WTC11 (cell line): Measurements from ENCODE around the gene TMEM60. TPM values are rescaled to one million over a fixed set of nuclear protein-coding genes. Genes with fewer than 3 reads are reported as not detected.

Source experiments
- ATAC-seq: fragments of 200-7000 bp; cut with Tn5 transposase; 2 replicates; pipeline ENCODE4 v1.10.0; 2021; ENCODE audit warnings: mild to moderate bottlenecking, moderate library complexity
- CTCF ChIA-PET: fragments of 300-600 bp; sonication (Branson Sonifier 250); formaldehyde crosslinking; loops from one replicate; lab custom pipeline; 2021; ENCODE audit warnings: antibody characterized with exemption; lab: Charles Lee
- POLR2A ChIA-PET: fragments of 350-600 bp; sonication (Branson Sonifier 250); formaldehyde crosslinking; loops from one replicate; lab custom pipeline; 2021; ENCODE audit warnings: antibody characterized with exemption; lab: Charles Lee
- DNase-seq: peaks from one replicate; pipeline ENCODE4 v3.0.0; 2021; ENCODE audit warnings: low spot score
- H3K27ac Mint-ChIP-seq: 2 replicates; pipeline ENCODE4 v1.8.0; 2021; ENCODE audit warnings: mixed read lengths
- H3K27me3 Mint-ChIP-seq: 2 replicates; pipeline ENCODE4 v1.8.0; 2021; ENCODE audit warnings: low read depth, mild to moderate bottlenecking, moderate library complexity, mixed read lengths
- H3K36me3 Mint-ChIP-seq: 2 replicates; pipeline ENCODE4 v1.8.0; 2021; ENCODE audit warnings: mixed read lengths
- H3K4me1 Mint-ChIP-seq: 2 replicates; pipeline ENCODE4 v1.8.0; 2022; ENCODE audit warnings: mixed read lengths
- H3K4me3 Mint-ChIP-seq: 2 replicates; pipeline ENCODE4 v1.8.0; 2021; ENCODE audit warnings: mild to moderate bottlenecking, moderate library complexity, mixed read lengths
- H3K9me3 Mint-ChIP-seq: 2 replicates; pipeline ENCODE4 v1.8.0; 2021; ENCODE audit warnings: mixed read lengths
- ATF2 ChIP-seq: sonication (generic); formaldehyde crosslinking; IDR thresholded peaks from 2 replicates; pipeline ENCODE4 v1.8.1; 2022; ENCODE audit warnings: low read depth, missing genetic modification reagents, borderline replicate concordance
- ATF6 ChIP-seq: sonication (generic); formaldehyde crosslinking; IDR thresholded peaks from 2 replicates; pipeline ENCODE4 v1.8.1; 2023; ENCODE audit warnings: mild to moderate bottlenecking, missing genetic modification reagents
- CBFB ChIP-seq: sonication (generic); formaldehyde crosslinking; IDR thresholded peaks from 2 replicates; pipeline ENCODE4 v1.8.1; 2022; ENCODE audit warnings: mild to moderate bottlenecking, low read depth, missing genetic modification reagents
- ELF4 ChIP-seq: sonication (generic); formaldehyde crosslinking; IDR thresholded peaks from 2 replicates; pipeline ENCODE4 v1.8.1; 2022; ENCODE audit warnings: low read depth, mild to moderate bottlenecking, moderate library complexity, missing genetic modification reagents
- ESRRA ChIP-seq: sonication (generic); formaldehyde crosslinking; IDR thresholded peaks from 2 replicates; pipeline ENCODE4 v1.8.1; 2022; ENCODE audit warnings: mild to moderate bottlenecking, missing genetic modification reagents, borderline replicate concordance
- FOXJ3 ChIP-seq: sonication (generic); formaldehyde crosslinking; IDR thresholded peaks from 2 replicates; pipeline ENCODE4 v1.9.0; 2021; ENCODE audit warnings: missing genetic modification reagents, mild to moderate bottlenecking, borderline replicate concordance
- FOXK1 ChIP-seq: sonication (generic); formaldehyde crosslinking; IDR thresholded peaks from 2 replicates; pipeline ENCODE4 v1.8.0; 2022; ENCODE audit warnings: mild to moderate bottlenecking, moderate library complexity, missing genetic modification reagents
- FOXP1 ChIP-seq: sonication (generic); formaldehyde crosslinking; IDR thresholded peaks from 2 replicates; pipeline ENCODE4 v1.8.0; 2022; ENCODE audit warnings: missing genetic modification reagents, mild to moderate bottlenecking, moderate library complexity, borderline replicate concordance
- GTF2I ChIP-seq: fragments of 250-450 bp; sonication (Bioruptor Pico); conservative IDR thresholded peaks from 2 replicates; pipeline ENCODE4 v1.4.0; 2021; ENCODE audit warnings: mild to moderate bottlenecking
- HMGA2 ChIP-seq: fragments of 250-450 bp; sonication (Bioruptor Pico); IDR thresholded peaks from 2 replicates; pipeline ENCODE4 v1.4.0; 2021; ENCODE audit warnings: mild to moderate bottlenecking, moderate library complexity
- IRF2 ChIP-seq: sonication (generic); formaldehyde crosslinking; IDR thresholded peaks from 2 replicates; pipeline ENCODE4 v1.8.0; 2022; ENCODE audit warnings: low read depth, missing genetic modification reagents, borderline replicate concordance
- JUN ChIP-seq: sonication (generic); formaldehyde crosslinking; IDR thresholded peaks from 2 replicates; pipeline ENCODE4 v1.8.0; 2023; ENCODE audit warnings: mild to moderate bottlenecking, missing genetic modification reagents
- NR1H2 ChIP-seq: sonication (generic); formaldehyde crosslinking; IDR thresholded peaks from 2 replicates; pipeline ENCODE4 v1.9.0; 2021; ENCODE audit warnings: mild to moderate bottlenecking, moderate library complexity, missing genetic modification reagents
- ZBTB21 ChIP-seq: sonication (generic); formaldehyde crosslinking; IDR thresholded peaks from 2 replicates; pipeline ENCODE4 v1.8.1; 2023; ENCODE audit warnings: mild to moderate bottlenecking, missing genetic modification reagents, borderline replicate concordance
- ZNF219 ChIP-seq: sonication (generic); formaldehyde crosslinking; IDR thresholded peaks from 2 replicates; pipeline ENCODE4 v1.8.0; 2023; ENCODE audit warnings: missing genetic modification reagents, mild to moderate bottlenecking, borderline replicate concordance
- ZNF317 ChIP-seq: sonication (generic); formaldehyde crosslinking; IDR thresholded peaks from 2 replicates; pipeline ENCODE4 v1.8.1; 2023; ENCODE audit warnings: low read depth, mild to moderate bottlenecking, moderate library complexity, missing genetic modification reagents, borderline replicate concordance
- ZNF396 ChIP-seq: fragments of 250-450 bp; sonication (Bioruptor Pico); IDR thresholded peaks from 2 replicates; pipeline ENCODE4 v1.8.0; 2021; ENCODE audit warnings: mild to moderate bottlenecking, moderate library complexity, borderline replicate concordance
- ZNF425 ChIP-seq: fragments of 250-450 bp; sonication (Bioruptor Pico); conservative IDR thresholded peaks from 2 replicates; pipeline ENCODE4 v1.9.0; 2021; ENCODE audit warnings: mild to moderate bottlenecking
- ZNF512 ChIP-seq: sonication (generic); formaldehyde crosslinking; IDR thresholded peaks from 2 replicates; pipeline ENCODE4 v1.8.1; 2022; ENCODE audit warnings: missing genetic modification reagents, borderline replicate concordance
- ZNF671 ChIP-seq: fragments of 250-450 bp; sonication (Bioruptor Pico); IDR thresholded peaks from 2 replicates; pipeline ENCODE4 v1.8.0; 2021; ENCODE audit warnings: mild to moderate bottlenecking
- total RNA-seq: library from RNA; stranded (reverse); gene quantifications from 3 replicates; pipeline ENCODE4 v1.2.3, GENCODE V29; 2021

Gene TMEM60
- total RNA-seq, 1 experiment from 2014 or later, result 21.5 TPM

GRCh38 chr7:77824636-77825035, 26.4 kb upstream of the TMEM60 start:
- Mint-ChIP-seq H3K9me3 (peaks cover 48% of the 10 kb centered on the region), H3K4me3 (no peak overlapping the region), H3K27ac (no peak overlapping the region), H3K36me3 (peaks cover 27% of the 10 kb centered on the region), H3K27me3 (no peaks in the 10 kb centered on the region), H3K4me1 (0 out of 2 replicates have a peak, but pooled peaks cover 4% of the 10 kb centered on the region)
- DNase-seq, result no peak
- TF ChIP-seq ZNF396 (CRISPR knock-in tag) (no peak), HMGA2 (CRISPR knock-in tag) (no peak), ZBTB21 (CRISPR knock-in tag) (no peak), ZNF671 (CRISPR knock-in tag) (no peak), JUN (CRISPR knock-in tag) (no peak)
- POLR2A ChIA-PET, result no interaction called here
- ATAC-seq, result no peak
- CTCF ChIA-PET, result no interaction called here

- POLR2A ChIA-PET, result no interaction called here
- DNase-seq, result no peak
- TF ChIP-seq FOXK1 (no peak), ELF4 (CRISPR knock-in tag) (no peak)
- Mint-ChIP-seq H3K4me3 (no peak overlapping the region), H3K27ac (no peak overlapping the region), H3K9me3 (peaks cover 56% of the 10 kb centered on the region), H3K36me3 (peaks cover 34% of the 10 kb centered on the region), H3K4me1 (0 out of 2 replicates have a peak, but pooled peaks cover 4% of the 10 kb centered on the region), H3K27me3 (no peaks in the 10 kb centered on the region)
- no peak for ATAC-seq
- CTCF ChIA-PET, result no interaction called here
Measured at GRCh38 chr7:77823787-77824186, 25.6 kb upstream of the TMEM60 start.

DNA sequence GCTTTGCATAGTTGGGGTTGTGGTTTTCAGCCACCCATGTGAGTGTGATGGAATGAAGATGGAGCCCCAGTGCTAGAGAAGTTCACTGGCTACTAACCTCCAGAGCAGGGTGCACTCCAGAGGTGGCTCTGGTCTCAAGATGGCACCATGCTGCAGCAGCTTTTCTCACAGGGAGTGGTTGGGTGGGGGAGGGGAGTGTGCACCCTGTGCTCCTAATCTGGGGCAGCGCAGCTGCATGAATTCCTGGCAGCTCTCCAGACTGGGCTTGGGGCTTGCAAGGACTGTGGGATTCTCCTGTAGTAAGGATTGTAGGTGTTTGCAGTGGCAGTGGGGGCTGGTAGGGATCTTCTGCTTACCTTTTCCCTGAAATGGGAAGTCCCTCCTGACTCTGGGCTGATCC, 24.0 kb upstream of the TMEM60 start:
- ChIA-PET POLR2A (no interaction called here), CTCF (interaction anchor here (0.7 kb wide), 1 partner anchor 218 kb away, joined by 3 read pairs; no protein-coding TSS in a partner anchor)
- no peak overlapping the region for H3K27ac Mint-ChIP-seq
- no peak overlapping the region for H3K4me3 Mint-ChIP-seq
- no peak for TF ChIP-seq FOXP1 (CRISPR knock-in tag)
- no peak for TF ChIP-seq NR1H2
- no peak for TF ChIP-seq ZNF219
- no peak for TF ChIP-seq ESRRA (CRISPR knock-in tag)
- no peak for TF ChIP-seq CBFB (CRISPR knock-in tag)
- TF ChIP-seq GTF2I (CRISPR knock-in tag), result no peak
- no peak for TF ChIP-seq IRF2 (CRISPR knock-in tag)
- TF ChIP-seq ZNF317, result no peak
- no peak for TF ChIP-seq ATF6
- TF ChIP-seq ZNF425 (CRISPR knock-in tag), result no peak
- TF ChIP-seq ZNF512 (CRISPR knock-in tag), result no peak
- no peak for TF ChIP-seq FOXJ3 (CRISPR knock-in tag)
- no peak for TF ChIP-seq ATF2
- H3K27me3 Mint-ChIP-seq, result no peaks in the 10 kb centered on the region
- 0 out of 2 replicates have a peak, but pooled peaks cover 4% of the 10 kb centered on the region for H3K4me1 Mint-ChIP-seq
- H3K9me3 Mint-ChIP-seq, result peaks cover 66% of the 10 kb centered on the region
- DNase-seq (no peak), ATAC-seq (no peak)
- peaks cover 44% of the 10 kb centered on the region for H3K36me3 Mint-ChIP-seq
